Calu3 (cell line): ENCODE measurements around the gene MINDY4. TPM values are rescaled to one million over a fixed set of nuclear protein-coding genes. Genes with fewer than 3 reads are reported as not detected.

ENCODE experiments used
- BruUV-seq: library from RNA; stranded (reverse); fragments of 400-500 nt; replicated peaks from 2 replicates; lab custom pipeline; 2021; lab: Mats Ljungman, UMichigan
- CTCF ChIA-PET: fragments of 300-600 bp; sonication (Branson Sonifier 250); formaldehyde crosslinking; loops from one replicate; lab custom pipeline; 2022; ENCODE audit warnings: antibody characterized with exemption; lab: Charles Lee
- DNase-seq: peaks from one replicate; pipeline ENCODE4 v3.0.0; 2022
- H3K27ac Mint-ChIP-seq: one replicate; pipeline ENCODE4 v1.8.0; 2022; ENCODE audit warnings: mixed read lengths; ENCODE audit not compliant: unreplicated experiment
- H3K27me3 Mint-ChIP-seq: one replicate; pipeline ENCODE4 v1.8.0; 2022; ENCODE audit warnings: mixed read lengths; ENCODE audit not compliant: unreplicated experiment
- H3K36me3 Mint-ChIP-seq: one replicate; pipeline ENCODE4 v1.8.0; 2022; ENCODE audit warnings: mild to moderate bottlenecking, moderate library complexity, mixed read lengths; ENCODE audit not compliant: insufficient read depth, unreplicated experiment
- H3K4me1 Mint-ChIP-seq: one replicate; pipeline ENCODE4 v1.8.0; 2022; ENCODE audit warnings: mild to moderate bottlenecking, low read depth, mixed read lengths; ENCODE audit not compliant: unreplicated experiment
- H3K4me3 Mint-ChIP-seq: one replicate; pipeline ENCODE4 v1.8.0; 2022; ENCODE audit warnings: mild to moderate bottlenecking, low read depth, moderate library complexity, mixed read lengths; ENCODE audit not compliant: unreplicated experiment
- H3K9me3 Mint-ChIP-seq: one replicate; pipeline ENCODE4 v1.8.0; 2022; ENCODE audit warnings: low read depth, mixed read lengths; ENCODE audit not compliant: unreplicated experiment
- intact Hi-C: fragments of 100-400 bp; cut with micrococcal nuclease; formaldehyde crosslinking; loops from one replicate; pipeline ENCODE4 v1.10.0; 2022; ENCODE audit not compliant: unreplicated experiment
- total RNA-seq: library from RNA; stranded (reverse); gene quantifications from 2 replicates; pipeline ENCODE4 v1.2.3, GENCODE V29; 2022
- TF ChIP-seq, protein P1 (sequence below): fragments of 200-600 bp; IDR thresholded peaks from one replicate; pipeline ENCODE4 v1.8.0; 2022; ENCODE audit warnings: antibody characterized with exemption; ENCODE audit not compliant: unreplicated experiment

Gene MINDY4
- total RNA-seq, 1 experiment from 2014 or later, result 12.4 TPM

DNA sequence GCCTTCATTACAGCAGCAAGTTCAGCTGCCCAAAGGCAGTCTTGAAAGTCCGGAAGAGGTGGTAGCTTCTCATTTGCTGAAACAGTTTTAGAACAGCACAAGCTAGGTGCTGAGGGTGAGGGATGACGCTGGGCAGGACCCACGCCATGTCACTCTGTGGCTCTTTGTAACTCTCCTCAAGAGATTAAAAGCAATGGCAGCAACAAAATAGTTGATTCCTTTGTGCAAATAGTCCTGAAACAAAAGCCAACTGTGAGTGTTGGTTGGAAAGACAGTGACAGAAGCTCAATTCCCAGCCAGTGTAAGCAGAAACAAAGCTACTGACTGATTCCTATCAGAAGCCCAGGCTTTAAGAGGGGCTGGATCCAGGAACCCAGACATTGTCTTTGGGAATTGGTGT, 92.9 kb downstream of the MINDY4 start:
- H3K36me3 Mint-ChIP-seq, result no peaks in the 10 kb centered on the region
- CTCF ChIA-PET, result interaction anchor here (1.2 to 1.3 kb wide), 2 partner anchors 9 to 10 kb away, joined by 4 read pairs; no protein-coding TSS in a partner anchor
- DNase-seq, result no peak

DNA sequence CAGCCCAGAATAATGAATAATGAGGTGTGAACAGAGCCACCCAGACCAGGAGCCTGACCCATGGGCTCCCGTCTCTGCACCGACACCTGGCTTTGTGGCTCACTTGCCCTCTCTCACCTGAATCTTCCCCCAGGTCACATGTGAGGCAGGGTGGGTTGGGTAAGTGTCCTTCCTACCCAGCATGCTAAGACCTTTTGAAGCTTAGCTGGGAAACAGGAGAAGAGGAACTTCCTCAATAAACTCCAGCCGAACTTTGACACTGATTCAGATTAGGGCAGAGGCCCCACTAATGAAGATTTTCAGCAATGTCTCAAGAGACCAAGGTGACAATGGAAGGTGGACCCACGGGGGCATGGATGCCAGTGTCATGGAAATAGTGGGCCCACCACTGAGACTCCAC, 93.9 kb downstream of the MINDY4 start:
- no peak for DNase-seq
- CTCF ChIA-PET, result interaction anchor here (1.3 kb wide), 1 partner anchor 8 kb away, joined by 4 read pairs; no protein-coding TSS in a partner anchor
- Mint-ChIP-seq H3K9me3 (no peaks in the 10 kb centered on the region), H3K4me1 (no peaks in the 10 kb centered on the region), H3K27me3 (no peaks in the 10 kb centered on the region), H3K36me3 (no peaks in the 10 kb centered on the region), H3K4me3 (no peak overlapping the region), H3K27ac (no peak overlapping the region)
- intact Hi-C loops, result no loop called here
- BruUV-seq, result no TSS peak
- TF ChIP-seq, protein P1, sequence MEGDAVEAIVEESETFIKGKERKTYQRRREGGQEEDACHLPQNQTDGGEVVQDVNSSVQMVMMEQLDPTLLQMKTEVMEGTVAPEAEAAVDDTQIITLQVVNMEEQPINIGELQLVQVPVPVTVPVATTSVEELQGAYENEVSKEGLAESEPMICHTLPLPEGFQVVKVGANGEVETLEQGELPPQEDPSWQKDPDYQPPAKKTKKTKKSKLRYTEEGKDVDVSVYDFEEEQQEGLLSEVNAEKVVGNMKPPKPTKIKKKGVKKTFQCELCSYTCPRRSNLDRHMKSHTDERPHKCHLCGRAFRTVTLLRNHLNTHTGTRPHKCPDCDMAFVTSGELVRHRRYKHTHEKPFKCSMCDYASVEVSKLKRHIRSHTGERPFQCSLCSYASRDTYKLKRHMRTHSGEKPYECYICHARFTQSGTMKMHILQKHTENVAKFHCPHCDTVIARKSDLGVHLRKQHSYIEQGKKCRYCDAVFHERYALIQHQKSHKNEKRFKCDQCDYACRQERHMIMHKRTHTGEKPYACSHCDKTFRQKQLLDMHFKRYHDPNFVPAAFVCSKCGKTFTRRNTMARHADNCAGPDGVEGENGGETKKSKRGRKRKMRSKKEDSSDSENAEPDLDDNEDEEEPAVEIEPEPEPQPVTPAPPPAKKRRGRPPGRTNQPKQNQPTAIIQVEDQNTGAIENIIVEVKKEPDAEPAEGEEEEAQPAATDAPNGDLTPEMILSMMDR, result no peak

More for the DNA sequence above, 92.9 kb downstream of the MINDY4 start:
- intact Hi-C loops, result no loop called here
- TF ChIP-seq, protein P1, result no peak
- BruUV-seq, result no TSS peak
- H3K27me3 Mint-ChIP-seq, result no peaks in the 10 kb centered on the region
- no peaks in the 10 kb centered on the region for H3K9me3 Mint-ChIP-seq
- H3K27ac Mint-ChIP-seq, result no peak overlapping the region
- H3K4me1 Mint-ChIP-seq, result no peaks in the 10 kb centered on the region
- no peak overlapping the region for H3K4me3 Mint-ChIP-seq

DNA sequence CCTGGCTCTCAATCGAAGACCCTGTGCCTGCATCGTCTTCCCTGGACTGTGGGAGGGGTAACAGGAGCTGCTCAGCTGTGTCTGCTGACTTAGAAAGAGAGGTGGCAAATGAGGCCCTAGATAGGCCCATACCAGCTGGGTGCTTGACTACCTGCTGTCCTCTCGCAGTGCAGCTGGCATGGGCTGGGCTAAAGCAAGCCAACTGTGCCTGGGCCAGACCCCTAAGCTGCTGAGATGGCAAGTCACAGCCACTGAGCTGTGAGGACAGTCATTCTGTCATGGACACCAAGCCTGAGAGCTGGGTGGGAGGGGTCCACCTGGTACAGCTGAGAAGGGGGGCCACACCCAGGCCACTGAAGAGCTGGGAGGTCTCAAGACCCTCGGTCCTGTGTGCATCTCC, 94.6 kb downstream of the MINDY4 start:
- Mint-ChIP-seq H3K27ac (no peak overlapping the region), H3K27me3 (no peaks in the 10 kb centered on the region), H3K9me3 (no peaks in the 10 kb centered on the region), H3K36me3 (no peaks in the 10 kb centered on the region), H3K4me1 (no peaks in the 10 kb centered on the region), H3K4me3 (no peak overlapping the region)
- DNase-seq, result no peak
- TF ChIP-seq, protein P1, result no peak
- CTCF ChIA-PET, result no interaction called here
- no TSS peak for BruUV-seq
- intact Hi-C loops, result no loop called here

DNA sequence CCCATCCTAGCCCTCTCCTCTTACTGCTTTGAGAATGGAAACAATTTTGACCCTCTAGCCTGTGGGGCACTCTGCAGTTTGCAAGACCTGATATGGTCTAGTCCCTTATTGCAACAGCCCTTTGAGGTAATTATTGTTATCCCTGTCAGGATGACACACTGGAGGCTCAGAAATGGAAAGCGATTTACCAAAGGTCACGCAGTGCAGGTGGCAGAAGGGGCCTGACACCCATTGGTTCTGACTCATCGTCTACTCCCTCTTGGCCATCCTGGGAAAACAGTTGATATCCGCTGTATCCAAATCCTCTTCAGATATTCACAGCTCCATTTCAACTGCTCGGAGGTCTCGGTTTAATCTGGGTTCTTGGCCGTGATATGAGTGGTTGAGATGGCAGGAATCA, 95.7 kb downstream of the MINDY4 start:
- Mint-ChIP-seq H3K4me1 (no peaks in the 10 kb centered on the region), H3K27me3 (no peaks in the 10 kb centered on the region), H3K36me3 (no peaks in the 10 kb centered on the region), H3K4me3 (no peak overlapping the region), H3K9me3 (no peaks in the 10 kb centered on the region), H3K27ac (no peak overlapping the region)
- BruUV-seq, result no TSS peak
- intact Hi-C loops, result no loop called here
- TF ChIP-seq, protein P1, result no peak
- CTCF ChIA-PET, result no interaction called here
- no peak for DNase-seq
